T-helper 2 cell (primary cell): ENCODE data around the gene PAQR4.

Source experiments
- DNase-seq, 5 experiments: peaks; one replicate each; pipeline versions ENCODE4 v3.0.0 to v3.0.0-alpha.2; 2012 to 2022

The PAQR4 gene

GRCh38 chr16:2981177-2981898, 12.2 kb downstream of the PAQR4 start:
- no peak for DNase-seq

- no peak for DNase-seq
Measured at GRCh38 chr16:2981899-2982250, 12.7 kb downstream of the PAQR4 start.

GRCh38 chr16:2982402-2982801, 13.3 kb downstream of the PAQR4 start:
- no peak for DNase-seq

- DNase-seq, result peak; percentile 28 to 62 (median 53)
Measured at GRCh38 chr16:2983706-2984136, 14.6 kb downstream of the PAQR4 start.

DNA sequence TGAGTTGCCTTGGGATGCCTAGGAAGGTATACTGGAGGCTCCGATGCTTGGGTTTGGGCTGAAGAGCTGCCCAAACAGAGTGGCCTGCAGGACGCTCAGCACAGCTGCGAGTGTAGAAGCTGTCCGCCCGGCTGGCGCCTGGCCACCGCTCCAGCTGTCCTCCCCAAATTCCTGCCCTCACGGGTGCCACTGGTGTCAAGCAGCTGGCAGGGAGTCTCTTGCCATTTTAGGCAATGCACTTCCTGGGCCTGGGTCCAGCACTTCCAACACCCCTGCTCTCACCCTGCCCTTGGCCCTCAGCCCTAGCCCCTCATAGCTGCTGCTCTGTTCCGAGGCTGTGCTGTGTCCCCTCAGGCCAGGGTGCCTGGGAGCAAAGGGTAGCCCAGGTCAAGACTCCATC, 16.3 kb downstream of the PAQR4 start:
- no peak for DNase-seq

GRCh38 chr16:2985893-2986355, 16.8 kb downstream of the PAQR4 start:
- no peak for DNase-seq

DNA sequence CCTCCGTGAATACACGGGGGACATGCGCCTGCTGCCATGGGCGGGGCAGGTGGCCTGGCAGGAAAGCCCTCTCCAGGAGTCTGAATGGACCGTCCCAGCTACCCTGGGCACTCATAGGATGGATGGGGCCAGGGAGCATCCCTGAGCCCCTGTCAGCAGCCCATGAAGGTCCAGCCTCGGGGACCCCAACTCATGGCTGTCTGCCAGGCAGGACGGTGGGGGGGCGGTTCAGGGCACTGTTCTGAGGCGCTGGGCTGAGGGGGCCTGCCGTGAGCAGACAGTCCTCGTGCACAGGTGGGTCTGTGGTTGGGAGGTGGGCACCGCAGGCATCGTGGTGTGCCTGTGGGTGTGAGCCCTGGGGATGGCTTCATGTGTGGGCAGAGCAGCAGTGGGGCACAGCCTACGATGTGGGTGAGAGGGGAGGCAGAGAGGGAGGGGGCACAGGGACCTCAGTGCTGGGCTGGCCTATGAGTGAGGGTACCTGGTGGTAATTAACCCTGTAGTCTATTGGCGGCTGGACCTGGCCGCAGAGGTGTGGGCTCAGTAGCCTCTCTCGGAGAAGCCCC, 17.6 kb downstream of the PAQR4 start:
- DNase-seq, result no peak

GRCh38 chr16:2987286-2987685, 18.1 kb downstream of the PAQR4 start:
- DNase-seq, result no peak

GRCh38 chr16:2987833-2988232, 18.7 kb downstream of the PAQR4 start:
- DNase-seq, result no peak

DNA sequence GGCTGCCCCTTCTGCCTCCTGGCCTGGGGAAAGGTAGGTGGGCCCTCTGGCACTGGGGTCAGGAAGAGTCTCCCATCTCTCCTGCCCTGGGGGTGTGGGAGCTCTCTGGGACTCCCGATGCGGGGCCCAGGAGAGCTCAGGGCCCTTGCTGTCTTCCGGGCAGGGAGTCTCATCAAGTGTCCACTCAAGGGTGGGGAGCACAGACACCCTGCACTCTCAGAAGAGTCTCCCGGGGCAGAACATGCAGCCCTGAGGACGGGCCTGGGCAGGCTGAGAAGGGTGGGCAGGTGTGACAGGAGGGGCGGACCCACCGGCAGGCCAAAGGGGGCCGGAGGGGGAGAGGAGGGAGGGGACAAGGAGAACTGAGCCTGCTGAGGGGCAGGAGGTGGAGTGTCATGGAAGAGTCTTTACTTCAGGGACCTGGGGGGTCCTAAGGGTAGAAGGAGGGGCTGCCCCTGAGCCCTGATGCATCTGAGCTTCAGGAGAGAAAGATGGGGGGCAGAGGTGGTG, 19.5 kb downstream of the PAQR4 start:
- no peak for DNase-seq

GRCh38 chr16:2990891-2991290, 21.7 kb downstream of the PAQR4 start:
- DNase-seq, result no peak

- DNase-seq, result no peak
Measured at GRCh38 chr16:2991566-2992261, 22.6 kb downstream of the PAQR4 start.

DNA sequence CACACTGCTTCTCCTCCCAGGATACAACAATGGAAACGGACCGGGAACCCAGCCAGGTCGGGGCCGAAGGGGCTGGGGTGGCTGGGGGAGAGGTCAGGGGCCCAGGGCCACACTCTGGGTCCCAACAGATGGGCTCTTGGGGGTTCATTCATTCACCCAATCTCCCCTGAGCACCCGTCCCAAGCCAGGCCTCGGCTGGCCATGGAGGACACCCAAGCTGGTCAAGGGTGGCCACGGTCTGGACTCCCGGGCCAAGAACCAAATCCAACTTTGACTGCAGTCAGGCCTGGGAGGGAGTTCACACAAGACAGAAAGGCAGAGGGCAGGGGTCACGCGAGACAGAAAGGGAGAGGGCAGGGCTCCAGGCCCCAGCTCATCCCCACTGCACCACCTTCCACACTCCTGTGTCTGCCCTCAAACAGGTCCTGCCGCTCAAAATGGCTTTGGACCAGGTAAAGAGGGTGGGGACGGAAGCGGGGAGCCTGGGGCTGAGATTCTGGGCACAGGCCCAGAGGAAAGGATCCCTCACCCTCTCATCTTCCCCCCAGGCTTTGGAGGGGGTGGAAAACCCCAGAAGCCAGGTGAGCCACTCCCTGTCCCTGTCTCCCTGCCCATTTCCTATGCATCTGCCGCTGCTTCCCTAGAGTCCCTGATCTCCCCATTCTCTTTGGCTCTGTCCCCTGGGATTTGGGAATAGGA, 23.4 kb downstream of the PAQR4 start:
- no peak for DNase-seq

GRCh38 chr16:2996298-2996697, 27.1 kb downstream of the PAQR4 start:
- DNase-seq, result no peak

- DNase-seq, result no peak
Measured at GRCh38 chr16:2999929-3000328, 30.8 kb downstream of the PAQR4 start.

DNA sequence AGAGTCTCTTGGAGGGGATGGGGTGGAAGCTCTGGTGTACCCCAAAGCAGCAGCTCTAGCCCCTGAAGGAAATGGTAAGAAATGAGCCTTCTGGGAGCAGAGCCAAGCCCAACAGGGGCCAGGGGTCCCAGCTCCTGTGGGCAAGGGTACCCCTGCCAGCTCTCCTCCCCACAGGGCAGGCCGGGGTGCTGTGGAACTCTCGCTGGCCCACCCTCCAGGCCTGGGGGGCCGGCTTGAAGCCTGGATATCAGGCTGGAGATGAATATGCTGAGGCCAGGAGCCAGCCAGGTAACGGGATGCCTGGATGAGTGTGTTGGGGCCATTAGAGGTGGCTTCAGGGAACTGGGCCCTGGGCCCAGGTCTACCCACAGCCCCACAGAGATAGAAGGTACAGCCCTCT, 31.4 kb downstream of the PAQR4 start:
- no peak for DNase-seq

GRCh38 chr16:3001316-3001715, 32.2 kb downstream of the PAQR4 start:
- DNase-seq, result no peak

DNA sequence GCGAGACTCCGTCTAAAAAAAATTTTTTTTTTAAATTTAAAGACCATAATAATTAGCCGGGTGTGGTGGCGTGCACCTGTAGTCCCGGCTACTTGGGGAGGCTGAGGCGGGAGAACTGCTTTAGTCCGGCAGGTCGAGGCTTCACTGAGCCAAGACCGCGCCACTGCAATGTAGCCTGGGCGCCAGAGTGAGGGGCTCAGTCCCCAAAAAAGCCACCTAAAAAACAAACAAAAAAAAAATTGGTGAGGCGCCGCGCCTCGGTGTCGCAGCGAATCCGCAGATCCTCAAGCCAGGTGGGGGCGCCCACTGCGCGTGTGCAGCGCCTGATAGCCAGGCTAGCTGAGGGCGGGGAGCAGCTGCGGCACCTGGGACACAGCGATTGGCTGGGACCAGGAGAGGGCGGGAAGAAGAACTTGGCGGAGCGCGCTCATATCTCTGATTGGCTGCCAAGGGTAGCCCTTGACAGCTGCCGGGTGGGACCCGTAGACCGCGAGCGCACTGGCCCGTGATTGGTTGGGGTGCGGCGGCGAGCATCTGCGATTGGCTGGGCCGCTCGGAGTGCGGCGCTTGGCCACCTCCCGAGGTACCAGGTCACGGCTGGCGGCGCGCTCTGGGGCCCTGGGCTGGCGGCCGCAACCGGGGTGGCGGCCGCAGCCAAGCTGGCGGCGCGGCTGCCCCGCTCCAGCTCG, 34.6 kb downstream of the PAQR4 start:
- DNase-seq, result peak; percentile 87 to 99 (median 95)

- DNase-seq, result peak in 1 of 5 experiments; percentile 40
Measured at GRCh38 chr16:3004319-3004718, 35.2 kb downstream of the PAQR4 start.

- no peak for DNase-seq
Measured at GRCh38 chr16:3004781-3005284, 35.7 kb downstream of the PAQR4 start.

- DNase-seq, result no peak
Measured at GRCh38 chr16:3007059-3007956, 38.2 kb downstream of the PAQR4 start.
